ENCODE results near the gene TF.

DNA sequence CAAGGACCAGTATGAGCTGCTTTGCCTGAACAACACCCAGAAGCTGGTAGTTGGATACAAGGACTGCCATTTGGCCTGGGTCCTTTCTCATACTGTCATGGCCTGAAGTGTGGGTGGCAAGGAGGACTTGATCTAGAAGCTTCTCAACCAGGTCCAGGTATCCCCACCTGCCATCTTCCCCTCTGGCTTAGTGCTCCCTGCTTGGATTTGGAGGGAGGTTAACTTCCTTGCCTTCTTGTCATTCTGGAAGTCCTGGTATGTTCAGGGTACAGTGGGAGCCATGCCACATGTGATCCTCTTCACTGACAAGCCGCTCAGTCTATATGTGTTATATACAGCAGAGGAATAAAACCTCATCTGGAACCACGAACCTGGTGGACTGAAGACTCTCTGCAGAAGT is 46.7 kb upstream of the TF start:
- no peak for TF ChIP-seq LEF1 (IDR thresholded peaks at IDR 0.05; ENCODE audit: borderline replicate concordance)
- TF ChIP-seq SP1 (IDR thresholded peaks at IDR 0.05): no peak
- TF ChIP-seq BHLHE40 (IDR thresholded peaks at IDR 0.05; ENCODE audit: borderline replicate concordance): no peak
- no peak for TF ChIP-seq FOXA1 (IDR thresholded peaks at IDR 0.05)
- TF ChIP-seq HDGF (IDR thresholded peaks at IDR 0.05; ENCODE audit: borderline replicate concordance): no peak
- TF ChIP-seq ZNF384 (IDR thresholded peaks at IDR 0.05): no peak
- TF ChIP-seq FOXK2 (IDR thresholded peaks at IDR 0.05): no peak
- TF ChIP-seq SUZ12 (IDR thresholded peaks at IDR 0.05): no peak
- TF ChIP-seq FOXM1 (IDR thresholded peaks at IDR 0.05; ENCODE audit: borderline replicate concordance): no peak
- no peak for TF ChIP-seq NFRKB (IDR thresholded peaks at IDR 0.05)
- TF ChIP-seq TARDBP (IDR thresholded peaks at IDR 0.05): no peak
- TF ChIP-seq ARNT (IDR thresholded peaks at IDR 0.05): no peak

All from HEK293T (cell line).